Measurements from ENCODE around the gene KRT4.

KRT4 gene

GRCh38 chr12:52776913-52777395, 37.0 kb downstream of the KRT4 start, which contains the start of gene KRT76:
Gene KRT76 (minus strand): TSS chr12:52777345. CDS start chr12:52777291, 54 bp downstream.
- no peak within 1 kb of the TSS for H3K4me3 ChIP-seq (ENCODE audit: low read length)
- no peak for TF ChIP-seq ZNF274 (IDR thresholded peaks at IDR 0.05; ENCODE audit: low read depth, low read length)

DNA sequence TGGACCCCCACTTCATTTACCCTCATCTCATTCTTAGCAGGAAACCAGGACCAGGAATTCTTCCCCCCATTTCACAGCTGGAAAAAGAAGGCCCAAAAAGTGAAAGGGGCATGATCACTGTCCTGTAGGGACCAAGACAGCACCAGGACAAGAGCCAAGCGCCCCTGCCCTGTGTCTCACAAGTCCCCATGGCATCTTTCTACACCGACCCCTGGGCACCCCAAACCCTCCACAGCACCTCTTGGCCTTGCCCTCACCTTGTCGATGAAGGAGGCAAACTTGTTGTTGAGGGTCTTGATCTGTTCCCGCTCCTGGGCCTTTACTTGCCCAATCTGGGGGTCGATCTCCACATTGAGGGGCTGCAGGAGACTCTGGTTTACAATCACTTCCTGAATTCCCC, 37.5 kb downstream of the KRT4 start:
- H3K4me3 ChIP-seq (ENCODE audit: low read length) = no peak overlapping the region
- no peak for TF ChIP-seq ZNF274 (IDR thresholded peaks at IDR 0.05; ENCODE audit: low read depth, low read length)

- H3K4me3 ChIP-seq (ENCODE audit: low read length) = no peak overlapping the region
- TF ChIP-seq ZNF274 (IDR thresholded peaks at IDR 0.05; ENCODE audit: low read depth, low read length) = no peak
Observed at GRCh38 chr12:52774629-52775250, 39.2 kb downstream of the KRT4 start.

GRCh38 chr12:52772772-52773171, 41.1 kb downstream of the KRT4 start:
- TF ChIP-seq ZNF274 (IDR thresholded peaks at IDR 0.05; ENCODE audit: low read depth, low read length) = no peak
- H3K4me3 ChIP-seq (ENCODE audit: low read length) = no peak overlapping the region

GRCh38 chr12:52772188-52772587, 41.7 kb downstream of the KRT4 start:
- no peak for TF ChIP-seq ZNF274 (IDR thresholded peaks at IDR 0.05; ENCODE audit: low read depth, low read length)
- H3K4me3 ChIP-seq (ENCODE audit: low read length) = no peak overlapping the region

- TF ChIP-seq ZNF274 (IDR thresholded peaks at IDR 0.05; ENCODE audit: low read depth, low read length) = no peak
Observed at GRCh38 chr12:52771505-52771904, 42.4 kb downstream of the KRT4 start.

DNA sequence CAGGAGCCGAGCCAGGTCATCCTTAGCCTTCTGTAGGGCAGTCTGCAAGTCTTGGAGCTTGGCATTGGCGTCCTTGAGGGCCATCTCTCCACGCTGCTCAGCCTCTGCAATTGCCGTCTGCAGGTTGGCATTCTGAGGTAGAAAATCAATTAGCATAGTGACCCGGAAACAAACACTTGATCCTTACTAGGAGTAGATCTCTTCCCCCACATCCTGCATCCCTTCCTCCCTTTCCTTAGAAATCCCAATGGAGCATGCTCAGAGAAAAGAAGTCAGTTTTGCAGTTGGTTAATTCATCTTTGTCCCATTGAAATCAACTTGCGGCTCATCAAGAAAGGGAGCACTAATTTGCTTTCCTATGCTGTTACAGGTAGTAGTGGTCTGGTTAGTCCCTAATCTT, 42.8 kb downstream of the KRT4 start:
- H3K4me3 ChIP-seq (ENCODE audit: low read length) = no peak overlapping the region
- no peak for TF ChIP-seq ZNF274 (IDR thresholded peaks at IDR 0.05; ENCODE audit: low read depth, low read length)

More at GRCh38 chr12:52771505-52771904, 42.4 kb downstream of the KRT4 start:
- H3K4me3 ChIP-seq (ENCODE audit: low read length) = no peak overlapping the region

DNA sequence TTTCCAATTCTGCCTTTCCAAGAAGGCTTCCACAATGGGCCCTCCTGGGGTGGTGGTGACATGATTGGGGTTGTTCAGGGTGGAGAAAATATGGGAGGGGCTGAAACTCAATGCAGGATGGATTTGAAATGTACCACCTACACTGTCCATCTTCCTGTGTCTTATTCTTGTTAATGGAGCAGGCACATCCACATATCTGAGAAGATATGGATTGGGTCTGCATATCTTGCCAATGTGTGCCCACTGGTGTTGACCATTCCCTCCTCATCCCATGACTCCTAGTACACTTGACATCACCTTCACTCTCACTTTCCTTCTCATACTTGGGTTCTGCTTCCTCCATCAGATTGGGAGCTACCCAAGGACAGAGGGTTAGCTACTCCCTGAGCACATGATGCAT, 44.0 kb downstream of the KRT4 start:
- TF ChIP-seq ZNF274 (IDR thresholded peaks at IDR 0.05; ENCODE audit: low read depth, low read length) = no peak
- H3K4me3 ChIP-seq (ENCODE audit: low read length) = no peak overlapping the region

DNA sequence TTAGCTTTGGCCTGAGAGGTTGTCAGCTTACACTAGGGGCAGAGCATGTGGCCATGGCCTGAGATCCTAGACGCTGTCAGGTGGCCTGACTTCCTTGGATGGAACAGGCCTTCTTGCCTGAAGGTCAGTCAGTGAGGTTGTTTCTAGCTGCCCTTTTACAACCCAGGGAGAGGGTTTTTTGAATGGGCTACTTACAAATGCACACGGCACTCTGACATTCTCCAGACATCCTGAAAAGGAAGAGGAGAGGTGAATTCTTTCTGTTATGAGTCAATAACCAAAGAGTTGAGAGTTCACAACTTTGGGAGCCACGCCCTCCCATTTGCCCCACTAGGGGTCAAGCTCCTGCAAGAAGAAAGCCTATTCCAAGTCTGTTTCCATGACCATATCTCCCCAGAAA, 44.6 kb downstream of the KRT4 start:
- TF ChIP-seq ZNF274 (IDR thresholded peaks at IDR 0.05; ENCODE audit: low read depth, low read length) = no peak
- no peak overlapping the region for H3K4me3 ChIP-seq (ENCODE audit: low read length)

DNA sequence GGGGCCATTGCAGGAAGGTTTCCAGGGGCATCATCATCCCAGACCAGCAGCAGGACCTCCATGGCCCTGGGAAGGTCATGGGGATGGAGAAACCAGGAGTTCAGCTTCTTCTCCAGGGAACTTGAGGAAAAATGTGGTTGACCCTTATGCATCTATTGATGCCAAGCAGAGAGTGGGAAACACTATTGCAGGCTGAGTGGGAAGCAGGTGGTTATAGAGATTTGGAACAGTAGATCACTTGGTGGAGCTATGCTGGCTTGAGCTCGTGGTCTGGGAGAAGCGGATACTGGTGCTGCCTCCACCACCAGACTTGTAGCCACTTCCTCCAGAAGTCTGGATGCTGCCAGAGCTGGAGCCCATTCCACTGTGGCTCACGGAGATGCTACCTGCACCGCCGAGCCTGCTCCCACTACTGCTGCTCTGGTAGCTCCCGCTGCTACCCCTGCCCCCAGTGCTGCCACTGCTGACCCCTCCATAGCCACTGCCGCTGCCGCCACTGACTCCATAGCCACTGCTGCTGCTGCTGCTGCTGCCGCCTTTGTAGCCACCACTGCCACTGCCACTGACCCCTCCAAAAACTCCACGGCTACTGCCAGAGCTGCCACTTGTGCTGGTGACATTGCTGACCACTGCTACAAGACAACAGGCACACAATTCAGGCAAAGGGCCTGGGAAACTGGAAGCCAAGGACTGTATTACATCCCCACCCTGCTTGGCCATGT, 45.3 kb downstream of the KRT4 start:
- no peak for TF ChIP-seq ZNF274 (IDR thresholded peaks at IDR 0.05; ENCODE audit: low read depth, low read length)
- no peak overlapping the region for H3K4me3 ChIP-seq (ENCODE audit: low read length)

DNA sequence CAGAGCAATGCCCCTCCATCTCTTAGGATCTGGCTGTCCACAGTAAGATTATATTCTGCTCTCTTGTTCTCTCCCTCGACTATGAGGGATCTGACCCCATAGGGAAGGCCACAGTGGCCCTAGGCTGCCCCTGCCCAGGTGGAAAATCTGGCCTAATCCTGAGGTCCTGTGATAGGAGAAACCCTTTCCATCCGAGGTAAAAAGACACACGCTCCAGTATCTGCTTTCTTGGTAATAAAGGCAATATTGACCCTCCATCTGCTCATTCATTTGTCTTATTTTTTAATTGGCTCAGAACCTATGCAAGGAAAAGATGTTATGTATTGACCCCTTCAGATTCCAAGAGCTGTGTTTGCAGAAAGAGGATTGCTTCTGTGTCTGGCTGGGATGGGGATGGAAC, 46.5 kb downstream of the KRT4 start:
- H3K4me3 ChIP-seq (ENCODE audit: low read length) = no peak overlapping the region
- TF ChIP-seq ZNF274 (IDR thresholded peaks at IDR 0.05; ENCODE audit: low read depth, low read length) = no peak

DNA sequence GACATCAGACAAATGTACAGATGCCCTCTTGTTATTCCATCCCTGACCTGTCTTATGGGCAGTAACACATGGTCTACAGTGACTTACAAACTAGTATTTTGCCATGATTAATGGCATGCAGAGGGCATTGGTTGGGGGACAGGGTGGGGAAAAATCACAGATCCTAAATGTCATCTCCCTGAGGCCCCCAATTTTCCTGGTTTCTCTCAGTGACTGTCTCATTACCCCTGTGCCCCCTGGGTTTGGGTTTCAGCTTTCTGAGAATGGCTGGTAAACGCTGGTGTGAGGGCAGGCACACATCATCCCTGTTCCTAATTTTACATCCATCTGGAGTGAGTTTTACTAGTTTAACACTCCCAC, 46.9 kb downstream of the KRT4 start:
- H3K4me3 ChIP-seq (ENCODE audit: low read length) = no peak overlapping the region
- no peak for TF ChIP-seq ZNF274 (IDR thresholded peaks at IDR 0.05; ENCODE audit: low read depth, low read length)

- TF ChIP-seq ZNF274 (IDR thresholded peaks at IDR 0.05; ENCODE audit: low read depth, low read length) = no peak
- H3K4me3 ChIP-seq (ENCODE audit: low read length) = no peak overlapping the region
Observed at GRCh38 chr12:52766351-52767019, 47.4 kb downstream of the KRT4 start.

- no peak for TF ChIP-seq ZNF274 (IDR thresholded peaks at IDR 0.05; ENCODE audit: low read depth, low read length)
- no peak overlapping the region for H3K4me3 ChIP-seq (ENCODE audit: low read length)
Observed at GRCh38 chr12:52765702-52766101, 48.2 kb downstream of the KRT4 start.

DNA sequence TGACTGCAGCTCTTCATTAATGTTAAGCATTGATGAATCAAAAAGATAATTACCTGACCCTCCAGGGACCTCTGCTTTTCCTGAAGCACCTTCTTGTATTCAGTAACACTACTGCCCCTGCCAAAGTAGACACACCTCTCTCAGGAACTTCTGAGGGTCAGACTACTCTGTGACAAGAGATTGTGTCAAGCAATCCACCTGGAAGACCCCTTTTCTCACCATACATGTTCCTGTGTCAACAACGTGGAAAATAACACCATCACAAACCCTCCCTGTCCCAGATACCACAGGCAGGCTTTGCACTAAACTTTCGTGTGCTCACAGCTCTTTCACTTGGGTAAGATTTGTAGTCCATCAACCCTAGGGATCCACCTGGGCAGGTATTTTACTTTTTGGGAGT, 49.9 kb downstream of the KRT4 start:
- no peak for TF ChIP-seq ZNF274 (IDR thresholded peaks at IDR 0.05; ENCODE audit: low read depth, low read length)
- no peak overlapping the region for H3K4me3 ChIP-seq (ENCODE audit: low read length)

Measured in GM08714 (cell line).